Testis (tissue), 3 donors: ENCODE data around the gene REXO4. TPM values are rescaled to one million over a fixed set of nuclear protein-coding genes. Genes with fewer than 3 reads are reported as not detected.
A peak's percentile ranks its signal among the peaks of the same experiment; 100 is the strongest.

Experiments used
- DNase-seq: peaks from one replicate; pipeline ENCODE4 v3.0.0-alpha.2; 2019
- H3K27ac ChIP-seq, 2 donors: fragments of 200-600 bp; sonication (generic); one replicate each; pipeline ENCODE4 v1.5.1; 2019
- H3K27me3 ChIP-seq: fragments of 200-600 bp; sonication (generic); one replicate; pipeline ENCODE4 v1.5.1; 2019
- H3K36me3 ChIP-seq: fragments of 200-600 bp; sonication (generic); one replicate; pipeline ENCODE4 v1.5.1; 2017; ENCODE audit warnings: low read depth; ENCODE audit errors: missing control alignments
- H3K4me1 ChIP-seq: fragments of 200-600 bp; sonication (generic); one replicate; pipeline ENCODE4 v1.5.1; 2019
- H3K4me3 ChIP-seq, 2 donors: fragments of 200-600 bp; sonication (generic); one replicate each; pipeline ENCODE4 v1.5.1; 2017 to 2019
- H3K9me3 ChIP-seq: fragments of 200-600 bp; sonication (generic); one replicate; pipeline ENCODE4 v1.5.1; 2017
- CTCF ChIP-seq, 3 experiments: fragments of 450-650 bp in 2 of 3; fragments of 200-600 bp in 1 of 3; sonication (generic) in 1 of 3; IDR thresholded peaks; one replicate each; pipeline ENCODE4 v1.5.1; 2016 to 2019; ENCODE audit warnings: antibody characterized with exemption in 3 of 3, mild to moderate bottlenecking in 2 of 3, moderate library complexity in 1 of 3
- POLR2A ChIP-seq: fragments of 450-650 bp; IDR thresholded peaks from one replicate; pipeline ENCODE4 v1.6.1; 2017; ENCODE audit warnings: antibody characterized with exemption, mild to moderate bottlenecking, moderate library complexity
- WGBS, 2 donors: methylation state at CpG; one replicate each; pipeline ENCODE4 v1.1.5; 2018; 5-methylcytosine and 5-hydroxymethylcytosine counted together
- intact Hi-C: fragments of 100-400 bp; cut with DNase I; formaldehyde crosslinking; loops from one replicate; pipeline ENCODE4 v1.15.1; 2023; ENCODE audit warnings: low total_unique reads
- polyA plus RNA-seq: library from polyadenylated mRNA; stranded (reverse); fragments of 350-450 nt; fragmentation: Illumina TruSeq; extraction: RNeasy Lipid Tissue Mini Kit (QIAGEN cat#74804); gene quantifications from one replicate; pipeline ENCODE4 v1.2.3, GENCODE V29; 2014; ENCODE audit warnings: low read depth, low replicate concordance; ENCODE audit not compliant: insufficient read depth
- total RNA-seq, 2 donors: library from RNA; depleted of rRNA; stranded (reverse); fragments of >200 nt; gene quantifications; one replicate each; pipeline ENCODE4 v1.2.3, GENCODE V29; 2016

REXO4 gene
- total and polyA plus RNA-seq, 3 donors from 2014 or later, result 31.4 to 36.7 (median 31.5) TPM

- no peak overlapping the region for H3K4me3 ChIP-seq
- H3K27ac ChIP-seq, result no peak overlapping the region
- intact Hi-C loops, result no loop called here
- H3K4me1 ChIP-seq, result peaks cover 7% of the 10 kb centered on the region
- peak; percentile 61 for DNase-seq
- H3K36me3 ChIP-seq, result no peaks in the 10 kb centered on the region
- H3K9me3 ChIP-seq, result no peaks in the 10 kb centered on the region
- H3K27me3 ChIP-seq, result no peaks in the 10 kb centered on the region
- WGBS, 2 donors, result 62 to 81% methylated on average over 4 to 24 of the region's 24 CpGs
- TF ChIP-seq POLR2A (no peak), CTCF (IDR thresholded peaks at IDR 0.05) (no peak)
Measured at GRCh38 chr9:133463864-133464615, 46.2 kb upstream of the REXO4 start.

- no peak overlapping the region for H3K27ac ChIP-seq
- H3K27me3 ChIP-seq, result no peaks in the 10 kb centered on the region
- H3K4me3 ChIP-seq, result no peak overlapping the region
- H3K36me3 ChIP-seq, result no peaks in the 10 kb centered on the region
- WGBS, 2 donors, result 90 to 94% methylated on average over 19 to 22 of the region's 22 CpGs
- intact Hi-C loops, result no loop called here
- H3K9me3 ChIP-seq, result no peaks in the 10 kb centered on the region
- peaks cover 7% of the 10 kb centered on the region for H3K4me1 ChIP-seq
- TF ChIP-seq CTCF (IDR thresholded peaks at IDR 0.05) (no peak), POLR2A (no peak)
- no peak for DNase-seq
Measured at GRCh38 chr9:133463234-133463863, 45.5 kb upstream of the REXO4 start.

- Histone ChIP-seq H3K36me3 (no peaks in the 10 kb centered on the region), H3K27ac (no peak overlapping the region), H3K27me3 (no peaks in the 10 kb centered on the region), H3K9me3 (no peaks in the 10 kb centered on the region), H3K4me1 (peaks cover 7% of the 10 kb centered on the region), H3K4me3 (no peak overlapping the region)
- TF ChIP-seq POLR2A, result no peak
- TF ChIP-seq CTCF (IDR thresholded peaks at IDR 0.05), result no peak
- DNase-seq, result no peak
- intact Hi-C loops, result no loop called here
- 73 to 83% methylated on average over 2 to 4 of the region's 4 CpGs for WGBS, 2 donors
Measured at GRCh38 chr9:133461975-133462374, 44.2 kb upstream of the REXO4 start.

- H3K9me3 ChIP-seq, result no peaks in the 10 kb centered on the region
- peak; percentile 67 for DNase-seq
- H3K4me1 ChIP-seq, result peaks cover 7% of the 10 kb centered on the region
- H3K36me3 ChIP-seq, result no peaks in the 10 kb centered on the region
- WGBS, 2 donors, result 3 to 4% methylated on average over 8 to 20 of the region's 30 CpGs
- H3K27me3 ChIP-seq, result no peaks in the 10 kb centered on the region
- no peak for TF ChIP-seq POLR2A
- no peak for TF ChIP-seq CTCF (IDR thresholded peaks at IDR 0.05)
- peak overlapping the region; percentile 67 to 85 for H3K4me3 ChIP-seq
- H3K27ac ChIP-seq, result peak overlapping the region; percentile 79 to 94
- intact Hi-C loops, result no loop called here
Measured at GRCh38 chr9:133460405-133461175, 42.8 kb upstream of the REXO4 start.
